T-cell (primary cell): ENCODE results near the gene ARHGAP22. TPM values are rescaled to one million over a fixed set of nuclear protein-coding genes. Genes with fewer than 3 reads are reported as not detected.

Experiments
- ATAC-seq, 4 experiments: fragments of 200-7000 bp in 3 of 4; fragments of 150-1000 bp in 1 of 4; cut with Tn5 transposase; replicated peaks in 1 of 4; 1 replicate in 3 of 4; 2 replicates in 1 of 4; pipeline ENCODE4 v1.10.0; 2021; ENCODE audit warnings: moderate library complexity in 3 of 4, mild to moderate bottlenecking in 2 of 4, moderate number of reproducible peaks in 1 of 4
- CTCF ChIA-PET, 2 donors: fragments of 300-600 bp; sonication (Branson Sonifier 250); formaldehyde crosslinking; loops; one replicate each; lab custom pipeline; 2022; ENCODE audit warnings: antibody characterized with exemption in 2 of 2; lab: Charles Lee
- POLR2A ChIA-PET, 2 donors: fragments of 300-600 bp; sonication (Branson Sonifier 250); formaldehyde crosslinking; loops; one replicate each; lab custom pipeline; 2022; ENCODE audit warnings: antibody characterized with exemption in 2 of 2; lab: Charles Lee
- DNase-seq, 35 experiments: peaks; one replicate each; pipeline versions ENCODE4 v3.0.0 to v3.0.0-alpha.2; 2013 to 2023
- H3K27ac ChIP-seq: one replicate; pipeline ENCODE4 v1.5.1; 2013; ENCODE audit warnings: low read length
- H3K27me3 ChIP-seq, 2 experiments: replicated peaks in 1 of 2; 1 replicate in 1 of 2; 2 replicates in 1 of 2; pipeline versions ENCODE4 v1.6.1 to v1.7.0; 2013; ENCODE audit warnings: low read length in 1 of 2, mixed read lengths in 1 of 2; ENCODE audit not compliant: control insufficient read depth in 2 of 2, insufficient read depth in 2 of 2; ENCODE audit errors: extremely low read depth in 1 of 2
- H3K36me3 ChIP-seq, 2 donors: 1 replicate in 1 of 2; 2 replicates in 1 of 2; pipeline versions ENCODE4 v1.6.1 to v1.7.0; 2013; ENCODE audit warnings: low read length in 1 of 2; ENCODE audit not compliant: control insufficient read depth in 2 of 2, insufficient read depth in 1 of 2; ENCODE audit errors: extremely low read depth in 1 of 2
- H3K4me1 ChIP-seq, 2 experiments: 1 replicate in 1 of 2; 2 replicates in 1 of 2; pipeline versions ENCODE4 v1.6.1 to v1.7.0; 2013; ENCODE audit warnings: low read length in 2 of 2, mixed read lengths in 1 of 2; ENCODE audit not compliant: insufficient read depth in 2 of 2, control insufficient read depth in 1 of 2; ENCODE audit errors: extremely low read depth in 1 of 2
- H3K4me3 ChIP-seq, 2 donors: 1 replicate in 1 of 2; 2 replicates in 1 of 2; pipeline versions ENCODE4 v1.5.1 to v1.7.0; 2013; ENCODE audit warnings: mild to moderate bottlenecking in 2 of 2, low read length in 1 of 2, moderate library complexity in 1 of 2; ENCODE audit not compliant: control insufficient read depth in 1 of 2; ENCODE audit errors: extremely low read depth in 1 of 2
- H3K9me3 ChIP-seq: 2 replicates; pipeline ENCODE4 v1.7.0; 2013
- H3K27ac Mint-ChIP-seq, 2 donors: one replicate each; pipeline ENCODE4 v1.8.0; 2020 to 2021; ENCODE audit warnings: mild to moderate bottlenecking in 2 of 2, mixed read lengths in 2 of 2
- H3K27me3 Mint-ChIP-seq, 2 donors: one replicate each; pipeline ENCODE4 v1.8.0; 2021 to 2022; ENCODE audit warnings: mixed read lengths in 2 of 2
- H3K36me3 Mint-ChIP-seq: one replicate; pipeline ENCODE4 v1.8.0; 2021; ENCODE audit warnings: mixed read lengths
- H3K4me1 Mint-ChIP-seq, 3 donors: one replicate each; pipeline ENCODE4 v1.8.0; 2020 to 2022; ENCODE audit warnings: mixed read lengths in 3 of 3, mild to moderate bottlenecking in 1 of 3
- H3K4me3 Mint-ChIP-seq, 3 donors: one replicate each; pipeline ENCODE4 v1.8.0; 2020 to 2022; ENCODE audit warnings: mild to moderate bottlenecking in 3 of 3, mixed read lengths in 3 of 3, moderate library complexity in 3 of 3
- H3K9me3 Mint-ChIP-seq, 3 donors: one replicate each; pipeline ENCODE4 v1.8.0; 2020 to 2022; ENCODE audit warnings: mixed read lengths in 3 of 3
- WGBS: methylation state at CpG from one replicate; pipeline ENCODE4 v1.1.5; 2013; ENCODE audit warnings: missing lambda C conversion rate; ENCODE audit not compliant: insufficient coverage; 5-methylcytosine and 5-hydroxymethylcytosine counted together
- total RNA-seq, 35 experiments: library from RNA in 6 of 35; stranded (reverse) in 6 of 35; fragments of 120-200 nt in 1 of 35; gene quantifications; one replicate each; pipeline versions ENCODE4 v1.2.1 to v1.2.4 and lab custom pipeline; 2013 to 2026

ARHGAP22 gene
- total RNA-seq, 5 donors from 2014 or later (not counting 1 experiment from before 2014, with no cell fraction given), result 0.33 to 2.2 (median 0.60) TPM

DNA sequence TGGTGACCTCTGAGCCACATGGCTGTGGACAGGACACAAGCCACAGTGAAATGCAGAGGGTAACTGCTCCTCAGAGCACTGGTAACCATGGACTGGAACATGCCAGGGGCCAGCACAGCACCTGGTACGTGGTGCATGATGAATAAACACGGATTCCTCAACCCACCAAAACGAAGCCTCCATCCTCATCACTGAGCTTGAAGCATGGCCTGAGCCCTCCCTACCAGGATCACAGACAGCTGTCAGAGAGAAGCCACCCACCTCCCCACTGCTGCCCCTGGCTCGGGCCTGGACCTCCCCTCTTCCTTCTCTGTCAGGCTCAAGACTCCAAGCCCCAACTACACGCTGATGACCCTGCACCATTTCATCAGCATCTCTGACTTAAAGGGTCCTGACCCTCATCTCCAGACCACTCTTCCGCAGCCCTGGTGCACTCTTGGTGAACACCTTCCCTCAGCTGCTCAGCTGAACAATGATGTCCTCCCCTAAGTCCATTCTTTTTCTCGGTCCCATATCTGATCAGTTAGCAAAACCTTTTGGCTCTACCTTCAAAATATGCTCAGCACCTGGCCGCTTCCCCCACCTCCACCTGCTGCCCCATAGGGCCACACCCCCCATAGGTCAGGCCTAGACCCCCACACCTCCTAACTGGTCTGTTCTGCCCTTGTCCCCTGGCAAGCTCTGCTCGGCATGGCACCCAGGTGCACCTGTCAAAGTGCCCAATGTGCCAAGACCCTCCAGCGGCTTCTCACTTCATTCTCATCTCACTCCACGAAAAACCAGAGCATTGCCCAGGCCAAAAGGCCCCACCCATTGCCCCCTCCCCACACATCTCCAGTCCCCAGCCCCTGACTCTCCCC is 157.3 kb downstream of the ARHGAP22 start:
- H3K27me3 Mint-ChIP-seq, result peaks cover 0 to 7% of the 10 kb centered on the region in 2 donors
- no peak overlapping the region for H3K27ac Mint-ChIP-seq
- peaks cover 0 to 4% (median 0%) of the 10 kb centered on the region in 3 donors for H3K4me1 Mint-ChIP-seq
- ChIA-PET POLR2A (no interaction called here), CTCF (no interaction called here)
- H3K36me3 Mint-ChIP-seq, result no peaks in the 10 kb centered on the region
- WGBS, result 76% methylated on average over 11 of the region's 11 CpGs
- DNase-seq (peak in 1 of 35 experiments; percentile 19), ATAC-seq (no peak)
- no peaks in the 10 kb centered on the region for H3K36me3 ChIP-seq
- H3K27me3 ChIP-seq, result peaks cover 0 to 31% of the 10 kb centered on the region in 2 experiments
- no peak overlapping the region for H3K4me3 ChIP-seq
- H3K4me3 Mint-ChIP-seq, result no peak overlapping the region
- H3K9me3 Mint-ChIP-seq, result no peaks in the 10 kb centered on the region
- H3K4me1 ChIP-seq, result no peaks in the 10 kb centered on the region
- no peaks in the 10 kb centered on the region for H3K9me3 ChIP-seq
- no peak overlapping the region for H3K27ac ChIP-seq

DNA sequence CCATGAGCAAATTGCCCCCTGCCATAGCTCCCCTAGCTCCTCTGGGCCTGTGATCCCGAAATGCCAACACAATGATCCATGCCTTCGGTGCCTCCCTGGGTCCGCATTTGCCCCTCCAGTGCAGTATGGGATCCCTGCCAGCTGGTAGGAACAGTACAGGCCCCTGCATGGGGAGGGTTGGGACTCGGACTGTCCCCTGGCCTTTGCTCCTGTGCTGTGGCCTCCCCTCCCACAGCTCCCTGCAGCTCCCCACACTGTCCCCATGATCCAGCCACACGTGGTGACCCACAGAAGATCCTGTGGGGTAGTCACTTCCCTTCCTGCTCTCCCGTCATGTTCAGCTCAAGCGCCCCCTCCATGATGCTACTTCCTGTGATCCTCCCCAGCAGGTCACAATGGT is 158.1 kb downstream of the ARHGAP22 start:
- Mint-ChIP-seq H3K9me3 (no peaks in the 10 kb centered on the region), H3K36me3 (no peaks in the 10 kb centered on the region), H3K4me1 (peaks cover 0 to 4% (median 0%) of the 10 kb centered on the region in 3 donors), H3K27me3 (peaks cover 0 to 7% of the 10 kb centered on the region in 2 donors), H3K4me3 (no peak overlapping the region), H3K27ac (no peak overlapping the region)
- no peaks in the 10 kb centered on the region for H3K9me3 ChIP-seq
- ChIA-PET POLR2A (no interaction called here), CTCF (no interaction called here)
- H3K27me3 ChIP-seq, result peaks cover 0 to 24% of the 10 kb centered on the region in 2 experiments
- DNase-seq, result no peak
- H3K27ac ChIP-seq, result no peak overlapping the region
- ATAC-seq, result no peak
- H3K36me3 ChIP-seq, result no peaks in the 10 kb centered on the region
- no peak overlapping the region for H3K4me3 ChIP-seq
- H3K4me1 ChIP-seq, result no peaks in the 10 kb centered on the region
- 58% methylated on average over 7 of the region's 7 CpGs for WGBS

DNA sequence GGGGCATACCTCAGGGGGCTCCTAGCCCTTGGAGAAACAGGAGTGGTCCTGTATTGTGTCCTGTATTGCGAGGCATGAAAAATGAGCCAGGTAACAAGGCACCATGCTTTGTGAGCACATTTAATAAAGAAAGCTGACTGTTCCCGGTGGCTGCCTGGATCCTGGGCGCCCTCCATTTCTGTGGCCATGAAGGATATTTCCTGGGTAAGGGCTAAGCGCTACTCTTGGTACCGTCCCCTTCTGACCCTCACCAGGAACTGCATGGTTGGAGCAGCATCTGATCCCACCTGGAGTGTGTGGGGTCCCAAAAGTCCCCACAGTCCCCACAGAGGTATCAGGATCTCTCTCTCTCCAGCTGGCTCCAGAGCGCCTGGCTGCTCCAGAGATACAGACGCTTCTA is 158.9 kb downstream of the ARHGAP22 start:
- H3K9me3 ChIP-seq, result no peaks in the 10 kb centered on the region
- Mint-ChIP-seq H3K9me3 (no peaks in the 10 kb centered on the region), H3K27me3 (peaks cover 0 to 7% of the 10 kb centered on the region in 2 donors), H3K36me3 (no peaks in the 10 kb centered on the region), H3K4me1 (peaks cover 0 to 4% (median 0%) of the 10 kb centered on the region in 3 donors), H3K27ac (no peak overlapping the region), H3K4me3 (no peak overlapping the region)
- ATAC-seq (no peak), DNase-seq (no peak)
- no peak overlapping the region for H3K4me3 ChIP-seq
- H3K27ac ChIP-seq, result no peak overlapping the region
- H3K36me3 ChIP-seq, result no peaks in the 10 kb centered on the region
- CTCF ChIA-PET, result no interaction called here
- no peaks in the 10 kb centered on the region for H3K4me1 ChIP-seq
- 77% methylated on average over 4 of the region's 7 CpGs for WGBS
- peaks cover 0 to 24% of the 10 kb centered on the region in 2 experiments for H3K27me3 ChIP-seq
- POLR2A ChIA-PET, result no interaction called here

DNA sequence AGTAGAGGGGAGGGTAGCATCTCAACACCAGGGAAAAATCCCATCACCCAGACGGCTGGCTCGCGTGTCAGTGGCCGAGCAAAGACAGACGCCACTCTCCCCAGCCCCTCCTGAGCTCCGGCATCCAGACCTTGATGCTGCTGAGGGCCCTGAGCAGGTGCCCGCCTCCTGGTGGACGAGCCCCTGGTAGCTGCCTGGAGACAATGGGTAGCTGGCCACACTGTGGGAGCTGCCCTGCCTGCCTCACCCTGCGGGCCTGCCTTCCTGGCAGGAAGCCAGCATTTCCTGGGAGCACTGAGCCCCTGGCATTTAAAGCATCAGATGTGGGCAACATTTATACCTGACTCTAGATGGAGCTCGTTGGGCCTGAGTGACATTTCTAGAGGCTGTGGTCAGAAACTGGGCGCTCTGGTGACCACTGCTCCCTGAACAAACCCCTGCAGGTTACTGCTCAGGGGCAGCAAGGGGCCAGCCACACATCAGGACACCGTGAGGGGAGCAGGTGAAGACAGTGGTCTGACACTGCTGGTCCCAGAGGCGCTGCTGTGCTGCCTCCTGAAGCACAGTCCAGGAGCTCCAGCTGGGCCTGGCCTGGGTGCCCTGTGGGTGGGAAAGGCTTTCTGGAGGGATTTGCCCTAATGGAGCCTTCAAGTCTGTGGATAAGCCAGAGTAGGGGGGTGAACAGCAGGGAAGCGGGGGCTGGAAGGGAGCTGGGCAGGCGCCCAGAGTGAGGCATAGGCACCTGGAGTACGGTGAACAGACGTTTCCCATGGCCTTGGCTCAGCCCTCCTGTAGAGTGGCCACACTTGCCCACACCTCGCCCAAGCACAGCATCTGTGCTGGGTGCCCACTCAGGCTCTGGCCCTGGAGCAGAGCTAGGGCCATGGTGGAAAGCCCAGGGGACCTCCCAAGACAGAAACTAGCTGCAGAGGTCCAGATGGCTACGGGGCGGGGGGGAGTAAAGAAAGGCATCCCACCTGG is 159.7 kb downstream of the ARHGAP22 start:
- no peaks in the 10 kb centered on the region for H3K9me3 ChIP-seq
- DNase-seq, result no peak
- POLR2A ChIA-PET, result no interaction called here
- Mint-ChIP-seq H3K27me3 (peaks cover 0 to 7% of the 10 kb centered on the region in 2 donors), H3K36me3 (no peaks in the 10 kb centered on the region), H3K9me3 (no peaks in the 10 kb centered on the region), H3K4me3 (no peak overlapping the region), H3K27ac (no peak overlapping the region), H3K4me1 (peaks cover 0 to 4% (median 0%) of the 10 kb centered on the region in 3 donors)
- no peaks in the 10 kb centered on the region for H3K36me3 ChIP-seq
- H3K27me3 ChIP-seq, result peaks cover 0 to 24% of the 10 kb centered on the region in 2 experiments
- ATAC-seq, result no peak
- H3K4me1 ChIP-seq, result no peaks in the 10 kb centered on the region
- CTCF ChIA-PET, result no interaction called here
- no peak overlapping the region for H3K27ac ChIP-seq
- WGBS, result 78% methylated on average over 20 of the region's 20 CpGs
- no peak overlapping the region for H3K4me3 ChIP-seq

DNA sequence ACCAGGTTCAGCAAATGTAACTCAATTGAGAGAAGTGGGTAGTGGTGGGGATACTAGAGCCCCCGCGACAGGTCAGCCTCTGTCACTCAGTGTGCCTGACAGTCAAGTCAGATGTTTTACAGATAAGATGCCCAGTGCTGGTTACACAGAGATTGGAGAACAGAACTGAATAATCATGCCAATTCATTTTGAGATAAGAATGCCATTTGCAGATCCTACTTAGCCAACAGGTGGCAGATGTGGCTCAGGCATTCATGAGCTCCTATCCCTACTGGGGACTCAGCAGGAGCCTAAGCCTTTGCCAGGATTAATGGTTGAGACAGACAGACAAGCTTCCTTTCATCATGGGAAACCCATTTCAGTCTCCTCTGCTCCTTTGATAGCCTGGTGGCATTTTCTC is 160.6 kb downstream of the ARHGAP22 start:
- CTCF ChIA-PET, result no interaction called here

DNA sequence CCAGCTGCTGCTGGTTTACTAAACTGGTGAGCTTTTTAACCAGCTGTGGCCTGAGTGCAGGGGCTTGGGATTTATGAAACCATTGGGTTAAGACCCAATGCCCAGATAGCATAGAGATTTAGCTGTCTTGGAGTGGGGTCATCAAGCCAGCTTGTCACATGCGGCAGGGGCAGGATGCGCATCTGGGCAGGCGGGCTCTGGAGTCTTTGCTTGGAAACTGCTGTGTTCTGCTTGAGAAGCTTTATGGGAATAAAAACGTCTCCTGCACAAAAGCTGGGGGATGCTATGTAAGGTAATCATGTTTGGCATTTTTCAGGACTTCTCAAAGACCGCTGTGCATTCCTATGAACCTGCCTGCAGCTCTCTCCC is 162.1 kb downstream of the ARHGAP22 start:
- Histone ChIP-seq H3K4me3 (no peak overlapping the region), H3K27me3 (peaks cover 0 to 12% of the 10 kb centered on the region in 2 experiments), H3K36me3 (no peaks in the 10 kb centered on the region), H3K4me1 (no peaks in the 10 kb centered on the region), H3K27ac (no peak overlapping the region), H3K9me3 (no peaks in the 10 kb centered on the region)
- no peaks in the 10 kb centered on the region for H3K9me3 Mint-ChIP-seq
- POLR2A ChIA-PET, result no interaction called here
- no peak overlapping the region for H3K4me3 Mint-ChIP-seq
- H3K4me1 Mint-ChIP-seq, result no peaks in the 10 kb centered on the region
- DNase-seq (no peak), ATAC-seq (no peak)
- no peak overlapping the region for H3K27ac Mint-ChIP-seq
- CTCF ChIA-PET, result no interaction called here
- 100% methylated on average over 3 of the region's 5 CpGs for WGBS
- H3K36me3 Mint-ChIP-seq, result peaks cover 5% of the 10 kb centered on the region
- peaks cover 0 to 4% of the 10 kb centered on the region in 2 donors for H3K27me3 Mint-ChIP-seq

More for the DNA sequence above, 160.6 kb downstream of the ARHGAP22 start:
- POLR2A ChIA-PET, result no interaction called here
- Mint-ChIP-seq H3K4me1 (peaks cover 0 to 4% (median 0%) of the 10 kb centered on the region in 3 donors), H3K27ac (no peak overlapping the region), H3K27me3 (peaks cover 0 to 7% of the 10 kb centered on the region in 2 donors), H3K9me3 (no peaks in the 10 kb centered on the region), H3K36me3 (no peaks in the 10 kb centered on the region), H3K4me3 (no peak overlapping the region)
- no peak overlapping the region for H3K27ac ChIP-seq
- no peaks in the 10 kb centered on the region for H3K9me3 ChIP-seq
- ATAC-seq (no peak), DNase-seq (no peak)
- no peaks in the 10 kb centered on the region for H3K4me1 ChIP-seq
- no peaks in the 10 kb centered on the region for H3K36me3 ChIP-seq
- no peak overlapping the region for H3K4me3 ChIP-seq
- 58% methylated on average over 2 of the region's 2 CpGs for WGBS
- H3K27me3 ChIP-seq, result peaks cover 0 to 22% of the 10 kb centered on the region in 2 experiments
